Measurements from ENCODE around the gene GARRE1.
"Not testable (repeated sequence)": the region's sequence is repeated elsewhere in the genome, so short reads cannot be mapped to it uniquely, and the experiment has no call there.

GRCh38 chr19:34253167-34253566, 1.2 kb upstream of the GARRE1 start:
- TF ChIP-seq CTCF, POLR2A (IDR thresholded peaks at IDR 0.05): not testable (repeated sequence)

All from right lobe of liver (tissue), 4 donors.